Pancreas (tissue), 10 donors: ENCODE measurements around the gene DOCK4. TPM values are rescaled to one million over a fixed set of nuclear protein-coding genes. Genes with fewer than 3 reads are reported as not detected.
A peak's percentile ranks its signal among the peaks of the same experiment; 100 is the strongest.

Experiments
- ATAC-seq, 4 donors: fragments of 200-7000 bp; cut with Tn5 transposase; one replicate each; pipeline versions ENCODE4 v1.8.0 to v1.9.1; 2020; ENCODE audit warnings: mild to moderate bottlenecking in 4 of 4, moderate library complexity in 4 of 4
- DNase-seq, 6 donors: peaks; one replicate each; pipeline ENCODE4 v3.0.0-alpha.2; 2020
- FAIRE-seq: peaks from 2 replicates; lab custom pipeline; 2012; peaks lifted over from hg19 to GRCh38; lab: Jason Lieb, UNC
- H3K27ac ChIP-seq, 4 donors: fragments of 200-600 bp; sonication (generic); 1 replicate in 3 of 4; 2 replicates in 1 of 4; pipeline versions ENCODE4 v1.5.0 to v1.8.0; 2020
- H3K27me3 ChIP-seq, 4 donors: fragments of 200-600 bp; one replicate each; pipeline ENCODE4 v1.8.0; 2021
- H3K36me3 ChIP-seq, 3 donors: fragments of 200-600 bp; sonication (generic) in 1 of 3; one replicate each; pipeline versions ENCODE4 v1.5.0 to v1.8.0; 2020 to 2021
- H3K4me1 ChIP-seq, 3 donors: fragments of 200-600 bp; one replicate each; pipeline ENCODE4 v1.8.0; 2021
- H3K4me3 ChIP-seq, 4 donors: fragments of 200-600 bp; sonication (generic) in 2 of 4; one replicate each; pipeline versions ENCODE4 v1.5.0 to v1.8.0; 2020 to 2021
- H3K9me3 ChIP-seq, 4 donors: fragments of 200-600 bp; one replicate each; pipeline ENCODE4 v1.8.0; 2021
- CTCF ChIP-seq, 4 donors: fragments of 200-600 bp; sonication (generic) in 3 of 4; IDR thresholded peaks; one replicate each; pipeline versions ENCODE4 v1.5.0 to v1.8.0; 2021; ENCODE audit warnings: antibody characterized with exemption in 4 of 4
- WGBS, 2 donors: extraction: QIAGEN DNeasy Blood & Tissue Kit; methylation state at CpG; one replicate each; pipeline ENCODE4 v1.1.7; 2013; 5-methylcytosine and 5-hydroxymethylcytosine counted together
- intact Hi-C, 3 donors: fragments of 100-400 bp; cut with DNase I; formaldehyde crosslinking; loops; one replicate each; pipeline versions ENCODE4 v1.11.1 to v1.14.2; 2022
- polyA plus RNA-seq, 2 donors: library from polyadenylated mRNA; stranded (reverse); fragments of 200-250 nt; gene quantifications; one replicate each; pipeline ENCODE4 v1.2.3, GENCODE V29; 2013
- total RNA-seq, 6 donors: library from RNA; stranded (reverse); fragmentation: NEBNext Ultra II Directional in 4 of 6; extraction: Animal tissue kit (Norgen Biotek cat#: 25700) in 4 of 6; gene quantifications; one replicate each; pipeline versions ENCODE4 v1.2.1 to v1.2.4, GENCODE V29; 2021 to 2023
- donor health status: healthy with polysubstance abuse.
- donor health status: DM: no; HTN: no; CAD: no; lungs with moderate emphysema.
- donor health status: DM: no; HTN: no; CAD: no.
- donor health status: control.
- donor health status: control.
- donor health status: Bipolar disorder and iron deficiency.
- donor health status: DM: yes; HTN: yes; CAD: no.
- donor health status: DM: no; HTN: no; CAD: no.
- donor health status: DM: no; HTN: no; CAD: no.
- donor health status: DM: yes; HTN: yes; CAD: no.

Gene DOCK4
- total and polyA plus RNA-seq, 8 donors: 5.4 to 15.5 (median 6.1) TPM

DNA sequence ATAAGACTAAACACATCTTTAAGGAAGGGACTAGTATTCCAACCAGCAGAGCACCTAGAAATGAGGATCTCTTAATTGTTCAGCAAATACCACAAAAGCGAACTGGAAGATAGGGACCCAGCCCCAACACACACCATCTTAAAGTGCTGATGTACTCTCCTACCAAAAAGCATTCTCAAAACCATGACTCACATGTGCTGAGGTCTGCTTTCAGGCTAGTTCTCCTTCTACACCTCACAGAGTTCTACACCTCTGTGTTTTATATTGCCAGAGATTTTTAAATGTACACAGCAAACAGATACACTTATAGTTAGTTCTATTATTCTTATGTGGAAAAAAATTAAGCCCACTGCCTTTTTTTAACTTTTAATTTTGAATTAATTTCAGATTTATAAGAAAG is 191.9 kb downstream of the DOCK4 start:
- no peaks in the 10 kb centered on the region for H3K27me3 ChIP-seq
- intact Hi-C loops: no loop called here
- 98 to 100% methylated on average over 1 of the region's 1 CpG for WGBS, 2 donors
- no peak for TF ChIP-seq CTCF (IDR thresholded peaks at IDR 0.05)
- no peak overlapping the region for H3K27ac ChIP-seq
- H3K4me3 ChIP-seq: no peak overlapping the region
- FAIRE-seq (no peak), DNase-seq (no peak), ATAC-seq (no peak)
- peaks cover 0 to 16% (median 10%) of the 10 kb centered on the region in 3 donors for H3K4me1 ChIP-seq
- no peaks in the 10 kb centered on the region for H3K9me3 ChIP-seq
- no peaks in the 10 kb centered on the region for H3K36me3 ChIP-seq

- TF ChIP-seq CTCF (IDR thresholded peaks at IDR 0.05): no peak
- FAIRE-seq (no peak), ATAC-seq (no peak), DNase-seq (no peak)
- Histone ChIP-seq H3K4me1 (peaks cover 0 to 8% (median under 1%) of the 10 kb centered on the region in 3 donors), H3K27me3 (no peaks in the 10 kb centered on the region), H3K9me3 (no peaks in the 10 kb centered on the region), H3K4me3 (no peak overlapping the region), H3K36me3 (no peaks in the 10 kb centered on the region), H3K27ac (no peak overlapping the region)
- intact Hi-C loops: no loop called here
- WGBS, 2 donors: 75 to 79% methylated on average over 5 of the region's 5 CpGs
Measured at GRCh38 chr7:112013274-112013673, 192.9 kb downstream of the DOCK4 start.

DNA sequence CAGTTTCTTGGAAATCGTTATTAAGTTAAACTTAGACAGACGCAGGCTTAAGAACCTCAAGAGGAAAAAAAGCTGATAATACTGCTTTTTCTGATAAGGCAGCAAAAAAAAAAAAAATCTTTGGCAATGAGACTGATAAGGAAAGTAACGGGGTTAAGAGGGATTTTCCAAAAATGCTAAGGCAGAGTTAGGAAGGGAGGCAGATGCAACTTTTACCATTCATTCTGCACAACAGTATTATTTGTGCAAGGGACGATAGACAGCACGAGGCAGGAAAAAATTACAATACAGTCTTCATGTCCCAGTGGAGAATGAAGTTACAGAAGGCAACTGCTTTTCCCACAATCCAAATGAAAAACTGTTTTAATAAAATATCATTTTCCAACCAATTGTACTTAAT is 194.0 kb downstream of the DOCK4 start:
- WGBS, 2 donors: 33 to 36% methylated on average over 5 of the region's 5 CpGs
- no peaks in the 10 kb centered on the region for H3K9me3 ChIP-seq
- H3K36me3 ChIP-seq: no peaks in the 10 kb centered on the region
- intact Hi-C loops: no loop called here
- ATAC-seq (no peak), DNase-seq (no peak), FAIRE-seq (no peak)
- H3K4me1 ChIP-seq: peaks cover 0 to 8% (median 0%) of the 10 kb centered on the region in 3 donors
- no peak for TF ChIP-seq CTCF (IDR thresholded peaks at IDR 0.05)
- no peaks in the 10 kb centered on the region for H3K27me3 ChIP-seq
- H3K4me3 ChIP-seq: no peak overlapping the region
- H3K27ac ChIP-seq: no peak overlapping the region

GRCh38 chr7:112010994-112011393 is 195.2 kb downstream of the DOCK4 start:
- Histone ChIP-seq H3K4me1 (peaks cover 0 to 8% (median 0%) of the 10 kb centered on the region in 3 donors), H3K9me3 (no peaks in the 10 kb centered on the region), H3K4me3 (no peak overlapping the region), H3K27me3 (no peaks in the 10 kb centered on the region), H3K27ac (no peak overlapping the region), H3K36me3 (no peaks in the 10 kb centered on the region)
- WGBS, 2 donors: 80 to 90% methylated on average over 4 of the region's 4 CpGs
- TF ChIP-seq CTCF (IDR thresholded peaks at IDR 0.05): no peak
- ATAC-seq (peak in 2 of 4 donors; percentile 23 to 46), FAIRE-seq (no peak), DNase-seq (no peak)
- intact Hi-C loops: no loop called here

DNA sequence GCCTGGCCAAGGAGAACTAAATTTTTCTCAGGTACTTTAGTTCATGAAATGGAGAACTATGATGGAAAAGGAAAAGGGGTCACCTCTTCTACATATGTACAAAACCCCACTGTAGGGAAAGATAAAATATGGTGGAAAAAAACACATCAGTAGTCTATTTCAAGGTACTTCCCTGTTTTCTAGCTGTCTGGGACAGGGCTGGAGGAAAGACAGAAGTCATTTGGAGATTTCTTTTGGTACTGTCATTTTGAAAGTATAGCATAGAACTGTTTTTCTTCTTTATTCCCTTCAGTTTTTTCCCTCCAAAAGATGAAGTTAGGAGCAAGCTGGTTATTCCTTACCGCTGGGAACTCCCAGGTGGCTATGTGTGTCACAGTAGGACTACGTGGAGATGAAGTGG is 196.1 kb downstream of the DOCK4 start:
- Histone ChIP-seq H3K27me3 (no peaks in the 10 kb centered on the region), H3K4me1 (peaks cover 0 to 8% (median 0%) of the 10 kb centered on the region in 3 donors), H3K4me3 (no peak overlapping the region), H3K36me3 (no peaks in the 10 kb centered on the region), H3K27ac (no peak overlapping the region), H3K9me3 (no peaks in the 10 kb centered on the region)
- 89 to 99% methylated on average over 2 of the region's 2 CpGs for WGBS, 2 donors
- FAIRE-seq (no peak), ATAC-seq (peak in 1 of 4 donors; percentile 48), DNase-seq (no peak)
- no peak for TF ChIP-seq CTCF (IDR thresholded peaks at IDR 0.05)
- intact Hi-C loops: no loop called here
